Peyer's patch (tissue), 4 donors: Measurements from ENCODE around the gene CELF4. TPM values are rescaled to one million over a fixed set of nuclear protein-coding genes. Genes with fewer than 3 reads are reported as not detected.

Source experiments
- DNase-seq, 3 donors: peaks; one replicate each; pipeline ENCODE4 v3.0.0-alpha.2; 2017 to 2019
- H3K27ac ChIP-seq, 4 donors: fragments of 200-600 bp; sonication (generic); one replicate each; pipeline ENCODE4 v1.5.1; 2016 to 2019
- H3K27me3 ChIP-seq, 2 donors: fragments of 200-600 bp; sonication (generic); one replicate each; pipeline ENCODE4 v1.5.1; 2019
- H3K36me3 ChIP-seq, 3 donors: fragments of 200-600 bp; sonication (generic); one replicate each; pipeline ENCODE4 v1.5.1; 2016 to 2019
- H3K4me1 ChIP-seq, 4 donors: fragments of 200-600 bp; sonication (generic); one replicate each; pipeline ENCODE4 v1.5.1; 2016 to 2019
- H3K4me3 ChIP-seq, 4 donors: fragments of 200-600 bp; sonication (generic); 1 replicate in 3 of 4; 2 replicates in 1 of 4; pipeline ENCODE4 v1.5.1; 2016 to 2019; ENCODE audit warnings: mild to moderate bottlenecking in 1 of 4
- H3K9me3 ChIP-seq, 4 donors: fragments of 200-600 bp; sonication (generic); one replicate each; pipeline ENCODE4 v1.5.1; 2016 to 2019; ENCODE audit warnings: mild to moderate bottlenecking in 1 of 4
- CTCF ChIP-seq, 6 experiments: fragments of 450-650 bp in 4 of 6; fragments of 200-600 bp in 2 of 6; sonication (generic) in 1 of 6; IDR thresholded peaks; one replicate each; pipeline ENCODE4 v1.5.1; 2017 to 2019; ENCODE audit warnings: antibody characterized with exemption in 6 of 6, mild to moderate bottlenecking in 3 of 6, moderate library complexity in 1 of 6
- POLR2A ChIP-seq, 2 donors: fragments of 450-650 bp; IDR thresholded peaks; one replicate each; pipeline ENCODE4 v1.5.1; 2017; ENCODE audit warnings: antibody characterized with exemption in 2 of 2, mild to moderate bottlenecking in 2 of 2, moderate library complexity in 2 of 2
- total RNA-seq, 4 donors: library from RNA; depleted of rRNA; stranded (reverse); fragments of >200 nt; gene quantifications; one replicate each; pipeline ENCODE4 v1.1.0, GENCODE V29; 2016

CELF4 gene
- total RNA-seq, 4 donors from 2014 or later: 0.35 to 4.8 TPM; not detected in 2

DNA sequence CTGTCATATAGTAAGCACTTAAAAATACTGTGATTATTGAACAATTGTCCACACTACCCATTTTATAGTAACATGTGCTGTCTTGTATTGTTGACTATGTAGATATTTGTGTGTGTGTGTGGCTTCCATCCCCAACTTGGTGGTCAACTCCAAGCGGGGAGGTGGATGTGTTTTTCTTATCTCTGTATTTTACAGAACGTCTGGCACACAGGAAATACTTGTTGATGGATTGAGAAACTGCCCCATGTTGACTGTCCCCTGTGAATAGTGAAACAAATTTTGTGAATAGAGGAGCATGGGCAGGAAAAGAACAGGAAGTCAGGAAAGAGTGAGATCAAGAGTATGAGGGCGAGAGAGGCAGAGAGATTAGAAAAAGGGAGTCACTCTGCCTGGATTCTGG lies 83.6 kb downstream of the CELF4 start:
- DNase-seq: no peak
- H3K9me3 ChIP-seq: no peaks in the 10 kb centered on the region
- H3K36me3 ChIP-seq: no peaks in the 10 kb centered on the region
- no peak overlapping the region for H3K4me3 ChIP-seq
- no peak overlapping the region for H3K27ac ChIP-seq
- no peak for TF ChIP-seq POLR2A (IDR thresholded peaks at IDR 0.05)
- no peak for TF ChIP-seq CTCF (IDR thresholded peaks at IDR 0.05)
- no peaks in the 10 kb centered on the region for H3K4me1 ChIP-seq
- H3K27me3 ChIP-seq: no peaks in the 10 kb centered on the region

- Histone ChIP-seq H3K9me3 (no peaks in the 10 kb centered on the region), H3K27ac (no peak overlapping the region), H3K27me3 (no peaks in the 10 kb centered on the region), H3K4me3 (no peak overlapping the region), H3K36me3 (no peaks in the 10 kb centered on the region), H3K4me1 (no peaks in the 10 kb centered on the region)
- DNase-seq: no peak
- TF ChIP-seq CTCF (IDR thresholded peaks at IDR 0.05): no peak
- TF ChIP-seq POLR2A (IDR thresholded peaks at IDR 0.05): no peak
Measured at GRCh38 chr18:37481491-37481890, 84.1 kb downstream of the CELF4 start.

DNA sequence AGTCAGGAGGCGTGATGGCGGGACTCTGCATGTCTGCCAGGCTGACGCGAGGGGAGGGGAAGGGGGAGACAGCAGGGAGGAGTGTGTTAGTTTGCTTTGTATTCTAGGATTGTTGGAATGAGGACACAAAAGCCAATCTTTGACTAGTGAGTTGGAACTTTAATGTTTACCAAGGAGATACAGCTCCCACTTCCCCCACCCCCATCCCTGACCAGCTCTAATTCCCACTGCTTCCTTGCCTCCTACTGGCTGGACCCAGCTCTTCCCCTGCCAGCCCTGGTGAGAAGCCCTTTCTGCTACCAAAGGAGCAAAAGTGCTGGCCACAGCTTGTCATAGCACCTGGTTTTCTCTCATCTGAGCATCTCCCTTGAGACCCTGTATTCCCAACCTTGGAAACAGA lies 84.5 kb downstream of the CELF4 start:
- H3K27ac ChIP-seq: no peak overlapping the region
- no peaks in the 10 kb centered on the region for H3K36me3 ChIP-seq
- TF ChIP-seq POLR2A (IDR thresholded peaks at IDR 0.05) (no peak), CTCF (IDR thresholded peaks at IDR 0.05) (no peak)
- H3K4me1 ChIP-seq: no peaks in the 10 kb centered on the region
- H3K27me3 ChIP-seq: no peaks in the 10 kb centered on the region
- H3K9me3 ChIP-seq: no peaks in the 10 kb centered on the region
- no peak for DNase-seq
- H3K4me3 ChIP-seq: no peak overlapping the region

DNA sequence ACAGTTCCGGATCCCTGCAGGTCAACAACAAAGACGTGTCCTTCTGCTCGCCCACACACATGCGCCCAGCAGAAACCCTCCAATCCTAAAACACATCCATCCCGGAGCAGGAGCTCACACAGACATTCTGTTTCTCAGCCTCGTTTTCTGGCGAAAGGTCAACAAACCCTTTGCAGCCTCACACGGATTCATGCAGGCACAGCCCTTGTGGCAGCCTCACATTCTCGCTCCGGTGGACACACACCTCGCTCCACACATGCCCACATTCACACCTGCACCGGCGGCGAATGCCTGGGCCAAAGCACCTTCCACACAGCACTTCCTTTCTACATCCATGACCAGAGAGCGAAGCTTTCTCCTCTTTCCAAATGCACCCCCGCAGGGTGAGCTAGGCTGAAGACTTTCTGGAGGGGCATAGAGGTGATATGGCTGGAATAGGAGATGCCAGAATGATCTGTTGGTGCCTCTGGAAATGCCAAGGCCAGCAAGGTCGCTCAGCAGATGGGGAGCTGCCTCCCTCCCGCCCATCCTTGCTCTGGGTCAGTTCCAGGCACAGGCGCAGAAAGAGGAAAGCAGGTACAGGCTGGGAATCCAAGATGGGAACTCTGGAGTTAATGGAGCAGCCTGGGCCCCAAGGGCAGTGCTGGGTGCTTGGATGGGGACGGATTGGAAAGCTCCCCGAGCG lies 88.8 kb downstream of the CELF4 start:
- H3K36me3 ChIP-seq: no peaks in the 10 kb centered on the region
- H3K4me1 ChIP-seq: no peaks in the 10 kb centered on the region
- DNase-seq: no peak
- TF ChIP-seq CTCF (IDR thresholded peaks at IDR 0.05) (no peak), POLR2A (IDR thresholded peaks at IDR 0.05) (no peak)
- no peaks in the 10 kb centered on the region for H3K9me3 ChIP-seq
- H3K27me3 ChIP-seq: no peaks in the 10 kb centered on the region
- no peak overlapping the region for H3K27ac ChIP-seq
- no peak overlapping the region for H3K4me3 ChIP-seq

DNA sequence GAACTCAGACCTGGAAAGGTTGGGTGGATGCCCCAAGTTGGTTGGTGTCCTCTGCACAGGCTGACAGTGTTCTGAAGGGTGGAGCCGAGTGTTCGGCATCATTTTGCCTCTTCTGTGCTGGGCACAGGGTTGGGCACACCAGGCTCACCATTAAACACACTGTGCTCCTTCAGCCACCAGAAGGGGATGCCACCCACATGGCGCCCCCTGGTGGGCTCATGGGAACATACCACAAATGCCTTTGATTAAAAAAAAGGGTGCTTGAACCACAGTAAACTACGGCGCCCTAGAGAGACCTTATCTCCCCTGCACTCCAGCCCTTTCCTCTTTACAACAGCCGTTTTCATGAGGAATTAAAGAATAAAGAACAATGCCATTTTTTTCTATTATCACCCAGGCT lies 89.4 kb downstream of the CELF4 start:
- no peaks in the 10 kb centered on the region for H3K36me3 ChIP-seq
- no peak overlapping the region for H3K4me3 ChIP-seq
- no peaks in the 10 kb centered on the region for H3K9me3 ChIP-seq
- no peaks in the 10 kb centered on the region for H3K27me3 ChIP-seq
- H3K4me1 ChIP-seq: no peaks in the 10 kb centered on the region
- DNase-seq: no peak
- TF ChIP-seq CTCF (IDR thresholded peaks at IDR 0.05) (peak in 2 of 6 experiments; percentile 31), POLR2A (IDR thresholded peaks at IDR 0.05) (no peak)
- H3K27ac ChIP-seq: no peak overlapping the region
